ENCODE data around the gene CA10.
A peak's percentile ranks its signal among the peaks of the same experiment; 100 is the strongest.

The CA10 gene

GRCh38 chr17:51803161-51803560 is 355.4 kb downstream of the CA10 start:
- peaks cover 36% of the 10 kb centered on the region for H3K4me1 Mint-ChIP-seq
- TF ChIP-seq, protein P1, sequence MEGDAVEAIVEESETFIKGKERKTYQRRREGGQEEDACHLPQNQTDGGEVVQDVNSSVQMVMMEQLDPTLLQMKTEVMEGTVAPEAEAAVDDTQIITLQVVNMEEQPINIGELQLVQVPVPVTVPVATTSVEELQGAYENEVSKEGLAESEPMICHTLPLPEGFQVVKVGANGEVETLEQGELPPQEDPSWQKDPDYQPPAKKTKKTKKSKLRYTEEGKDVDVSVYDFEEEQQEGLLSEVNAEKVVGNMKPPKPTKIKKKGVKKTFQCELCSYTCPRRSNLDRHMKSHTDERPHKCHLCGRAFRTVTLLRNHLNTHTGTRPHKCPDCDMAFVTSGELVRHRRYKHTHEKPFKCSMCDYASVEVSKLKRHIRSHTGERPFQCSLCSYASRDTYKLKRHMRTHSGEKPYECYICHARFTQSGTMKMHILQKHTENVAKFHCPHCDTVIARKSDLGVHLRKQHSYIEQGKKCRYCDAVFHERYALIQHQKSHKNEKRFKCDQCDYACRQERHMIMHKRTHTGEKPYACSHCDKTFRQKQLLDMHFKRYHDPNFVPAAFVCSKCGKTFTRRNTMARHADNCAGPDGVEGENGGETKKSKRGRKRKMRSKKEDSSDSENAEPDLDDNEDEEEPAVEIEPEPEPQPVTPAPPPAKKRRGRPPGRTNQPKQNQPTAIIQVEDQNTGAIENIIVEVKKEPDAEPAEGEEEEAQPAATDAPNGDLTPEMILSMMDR (IDR thresholded peaks at IDR 0.05; ENCODE audit: unreplicated experiment in 3 of 3) = no peak
- H3K9me3 Mint-ChIP-seq = no peaks in the 10 kb centered on the region
- H3K4me3 Mint-ChIP-seq = no peak overlapping the region
- peaks cover 4% of the 10 kb centered on the region for H3K27me3 Mint-ChIP-seq (ENCODE audit: low read depth)
- H3K27ac Mint-ChIP-seq = peak overlapping the region in 2 of 3 experiments; percentile 20 to 51
- H3K36me3 Mint-ChIP-seq (ENCODE audit: low read depth) = no peaks in the 10 kb centered on the region

DNA sequence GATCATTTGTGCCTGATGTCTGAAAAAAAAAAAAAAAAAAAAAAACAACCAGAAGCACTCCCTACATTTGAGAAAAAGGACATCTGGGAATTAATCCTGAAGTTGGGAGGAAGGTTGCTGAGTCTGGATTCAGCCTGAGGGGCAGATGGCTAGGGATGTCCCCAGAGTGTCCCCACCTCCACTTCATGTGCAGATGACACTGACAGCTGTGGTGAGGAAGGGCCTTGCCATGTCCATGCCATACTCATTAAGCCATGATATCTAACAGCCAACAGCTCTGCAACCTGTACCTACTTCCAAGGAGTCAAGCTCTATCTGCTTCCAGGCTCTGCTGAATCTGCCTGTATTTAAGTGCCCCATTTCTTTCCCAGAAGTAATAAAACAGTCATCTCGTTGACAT is 356.0 kb downstream of the CA10 start:
- peak overlapping the region in 2 of 3 experiments; percentile 20 to 51 for H3K27ac Mint-ChIP-seq
- TF ChIP-seq, protein P1 (IDR thresholded peaks at IDR 0.05; ENCODE audit: unreplicated experiment in 3 of 3) = no peak
- H3K27me3 Mint-ChIP-seq (ENCODE audit: low read depth) = peaks cover 4% of the 10 kb centered on the region
- peaks cover 36% of the 10 kb centered on the region for H3K4me1 Mint-ChIP-seq
- H3K36me3 Mint-ChIP-seq (ENCODE audit: low read depth) = no peaks in the 10 kb centered on the region
- H3K9me3 Mint-ChIP-seq = no peaks in the 10 kb centered on the region
- no peak overlapping the region for H3K4me3 Mint-ChIP-seq

DNA sequence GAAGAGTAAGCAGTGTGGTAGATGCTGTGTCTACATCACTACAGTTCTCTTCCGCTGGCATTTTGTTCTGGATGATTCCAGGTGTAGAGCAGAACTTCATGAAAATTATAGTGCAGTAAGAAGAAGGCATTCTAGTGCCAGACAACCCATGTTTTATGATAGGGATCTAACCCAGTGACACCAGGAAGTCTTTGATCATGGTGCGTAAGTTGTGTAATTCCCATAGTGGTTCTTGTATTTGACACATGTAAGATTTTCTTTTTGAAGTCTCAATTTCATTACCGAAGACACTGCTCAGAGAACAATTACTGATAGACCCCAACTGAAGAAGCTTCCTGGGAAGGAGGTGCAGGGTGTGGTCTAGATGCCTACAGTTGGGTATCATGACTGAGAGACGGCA is 356.9 kb downstream of the CA10 start:
- TF ChIP-seq, protein P1 (IDR thresholded peaks at IDR 0.05; ENCODE audit: unreplicated experiment in 3 of 3) = no peak
- Mint-ChIP-seq H3K36me3 (ENCODE audit: low read depth) (no peaks in the 10 kb centered on the region), H3K27ac (no peak overlapping the region), H3K4me3 (no peak overlapping the region), H3K27me3 (ENCODE audit: low read depth) (peaks cover 4% of the 10 kb centered on the region), H3K9me3 (no peaks in the 10 kb centered on the region), H3K4me1 (peaks cover 36% of the 10 kb centered on the region)

GRCh38 chr17:51799981-51800380 is 358.5 kb downstream of the CA10 start:
- Mint-ChIP-seq H3K4me3 (no peak overlapping the region), H3K27ac (no peak overlapping the region), H3K36me3 (ENCODE audit: low read depth) (no peaks in the 10 kb centered on the region), H3K27me3 (ENCODE audit: low read depth) (peaks cover 4% of the 10 kb centered on the region), H3K4me1 (peaks cover 31% of the 10 kb centered on the region), H3K9me3 (no peaks in the 10 kb centered on the region)
- TF ChIP-seq, protein P1 (IDR thresholded peaks at IDR 0.05; ENCODE audit: unreplicated experiment in 3 of 3) = no peak

GRCh38 chr17:51799240-51799639 is 359.3 kb downstream of the CA10 start:
- Mint-ChIP-seq H3K4me1 (peaks cover 31% of the 10 kb centered on the region), H3K36me3 (ENCODE audit: low read depth) (no peaks in the 10 kb centered on the region), H3K27ac (no peak overlapping the region), H3K4me3 (no peak overlapping the region), H3K27me3 (ENCODE audit: low read depth) (peaks cover 4% of the 10 kb centered on the region), H3K9me3 (no peaks in the 10 kb centered on the region)
- TF ChIP-seq, protein P1 (IDR thresholded peaks at IDR 0.05; ENCODE audit: unreplicated experiment in 3 of 3) = no peak

GRCh38 chr17:51797150-51797549 is 361.4 kb downstream of the CA10 start:
- no peak overlapping the region for H3K4me3 Mint-ChIP-seq
- peaks cover 16% of the 10 kb centered on the region for H3K4me1 Mint-ChIP-seq
- no peaks in the 10 kb centered on the region for H3K9me3 Mint-ChIP-seq
- H3K36me3 Mint-ChIP-seq (ENCODE audit: low read depth) = no peaks in the 10 kb centered on the region
- TF ChIP-seq, protein P1 (IDR thresholded peaks at IDR 0.05; ENCODE audit: unreplicated experiment in 3 of 3) = no peak
- H3K27me3 Mint-ChIP-seq (ENCODE audit: low read depth) = peaks cover 4% of the 10 kb centered on the region
- H3K27ac Mint-ChIP-seq = no peak overlapping the region
